Endothelial cell (in vitro differentiated cells): ENCODE data around the gene COQ9. TPM values are rescaled to one million over a fixed set of nuclear protein-coding genes. Genes with fewer than 3 reads are reported as not detected.

Experiments
- DNase-seq: peaks from one replicate; pipeline ENCODE4 v3.0.0; 2021; ENCODE audit warnings: low spot score
- H3K27ac Mint-ChIP-seq: one replicate; pipeline ENCODE4 v1.8.0; 2021; ENCODE audit warnings: mixed read lengths, inconsistent platforms; ENCODE audit not compliant: unreplicated experiment
- H3K27me3 Mint-ChIP-seq: one replicate; pipeline ENCODE4 v1.8.0; 2021; ENCODE audit warnings: mild to moderate bottlenecking, moderate library complexity, mixed read lengths, inconsistent platforms; ENCODE audit not compliant: unreplicated experiment
- H3K36me3 Mint-ChIP-seq: one replicate; pipeline ENCODE4 v1.8.0; 2021; ENCODE audit warnings: mild to moderate bottlenecking, low read depth, mixed read lengths, inconsistent platforms; ENCODE audit not compliant: unreplicated experiment
- H3K4me1 Mint-ChIP-seq: one replicate; pipeline ENCODE4 v1.8.0; 2021; ENCODE audit warnings: mild to moderate bottlenecking, mixed read lengths, inconsistent platforms; ENCODE audit not compliant: unreplicated experiment
- H3K4me3 Mint-ChIP-seq: one replicate; pipeline ENCODE4 v1.8.0; 2021; ENCODE audit warnings: mild to moderate bottlenecking, mixed read lengths, inconsistent platforms; ENCODE audit not compliant: unreplicated experiment
- H3K9me3 Mint-ChIP-seq: one replicate; pipeline ENCODE4 v1.8.0; 2021; ENCODE audit warnings: mixed read lengths, inconsistent platforms; ENCODE audit not compliant: unreplicated experiment
- CTCF ChIP-seq: fragments of 200-600 bp; sonication (generic); IDR thresholded peaks from one replicate; pipeline ENCODE4 v1.5.0; 2021; ENCODE audit warnings: antibody characterized with exemption; ENCODE audit not compliant: unreplicated experiment
- total RNA-seq: library from RNA; stranded (reverse); fragmentation: NEBNext Ultra II Directional; extraction: Animal tissue kit (Norgen Biotek cat#: 25700); gene quantifications from one replicate; pipeline ENCODE4 v1.2.1, GENCODE V29; 2021; ENCODE audit not compliant: unreplicated experiment

COQ9 gene
- total RNA-seq, 1 donor from 2014 or later: 23.1 TPM

- TF ChIP-seq CTCF: no peak
- Mint-ChIP-seq H3K4me3 (peak overlapping the region; percentile 95), H3K36me3 (peaks cover 5% of the 10 kb centered on the region), H3K9me3 (peaks cover 5% of the 10 kb centered on the region), H3K4me1 (peaks cover 10% of the 10 kb centered on the region), H3K27ac (peak overlapping the region; percentile 74), H3K27me3 (peaks cover 2% of the 10 kb centered on the region)
- DNase-seq: no peak
Observed at GRCh38 chr16:57446531-57447185, 621 bp upstream of the COQ9 start.

- H3K27ac Mint-ChIP-seq: no peak overlapping the region
- H3K27me3 Mint-ChIP-seq: peaks cover 1% of the 10 kb centered on the region
- TF ChIP-seq CTCF: no peak
- peaks cover 7% of the 10 kb centered on the region for H3K4me1 Mint-ChIP-seq
- no peaks in the 10 kb centered on the region for H3K9me3 Mint-ChIP-seq
- peak overlapping the region; percentile 17 for H3K4me3 Mint-ChIP-seq
- H3K36me3 Mint-ChIP-seq: peaks cover 16% of the 10 kb centered on the region
- no peak for DNase-seq
Observed at GRCh38 chr16:57452021-57452420, 4.7 kb downstream of the COQ9 start.

- Mint-ChIP-seq H3K27ac (peak within 1 kb of the TSS; percentile 95), H3K4me3 (peak within 1 kb of the TSS; percentile 100), H3K36me3 (peaks cover 22% of the 10 kb centered on the region), H3K27me3 (peaks cover 2% of the 10 kb centered on the region), H3K9me3 (no peaks in the 10 kb centered on the region), H3K4me1 (peaks cover 9% of the 10 kb centered on the region)
- peak; percentile 95 for TF ChIP-seq CTCF
- peak; percentile 95 for DNase-seq
Observed at GRCh38 chr16:57462209-57462977, 15.1 kb downstream of the COQ9 start, which contains the start of gene POLR2C. POLR2C (plus strand) TSS chr16:57462679; CDS start chr16:57462725, 46 bp downstream.

GRCh38 chr16:57462978-57463362 lies 15.7 kb downstream of the COQ9 start:
- DNase-seq: no peak
- Mint-ChIP-seq H3K4me3 (peak overlapping the region; percentile 100), H3K36me3 (peaks cover 25% of the 10 kb centered on the region), H3K9me3 (no peaks in the 10 kb centered on the region), H3K27me3 (no peaks in the 10 kb centered on the region), H3K27ac (peak overlapping the region; percentile 68), H3K4me1 (peaks cover 9% of the 10 kb centered on the region)
- no peak for TF ChIP-seq CTCF

- no peak for TF ChIP-seq CTCF
- H3K36me3 Mint-ChIP-seq: peaks cover 37% of the 10 kb centered on the region
- no peaks in the 10 kb centered on the region for H3K9me3 Mint-ChIP-seq
Observed at GRCh38 chr16:57464523-57464922, 17.2 kb downstream of the COQ9 start.

More at GRCh38 chr16:57464523-57464922, 17.2 kb downstream of the COQ9 start:
- peaks cover 9% of the 10 kb centered on the region for H3K4me1 Mint-ChIP-seq
- H3K27ac Mint-ChIP-seq: no peak overlapping the region
- H3K27me3 Mint-ChIP-seq: no peaks in the 10 kb centered on the region
- DNase-seq: no peak
- peak overlapping the region; percentile 24 for H3K4me3 Mint-ChIP-seq
